Loucy (cell line): ENCODE measurements around the gene ITGB5.
A peak's percentile ranks its signal among the peaks of the same experiment; 100 is the strongest.

Experiments used
- H2AFZ ChIP-seq: fragments of 200-600 bp; sonication (generic); 2 replicates; pipeline ENCODE4 v1.6.0; 2016; ENCODE audit warnings: antibody characterized with exemption, mild to moderate bottlenecking, low read length, moderate library complexity
- H3F3A ChIP-seq: fragments of 200-600 bp; 2 replicates; pipeline ENCODE4 v1.6.0; 2016; ENCODE audit warnings: antibody characterized with exemption, low read depth, mild to moderate bottlenecking
- H3K27me3 ChIP-seq: fragments of 200-600 bp; sonication (generic); 2 replicates; pipeline ENCODE4 v1.6.1; 2014; ENCODE audit warnings: low read length, mild to moderate bottlenecking; ENCODE audit not compliant: insufficient read depth, poor library complexity, severe bottlenecking
- H3K36me3 ChIP-seq: fragments of 200-600 bp; sonication (generic); 2 replicates; pipeline ENCODE4 v1.6.1; 2016; ENCODE audit warnings: low read length; ENCODE audit not compliant: insufficient read depth
- H3K4me1 ChIP-seq: fragments of 200-600 bp; sonication (generic); 2 replicates; pipeline ENCODE4 v1.5.1; 2014; ENCODE audit warnings: low read length, mild to moderate bottlenecking; ENCODE audit not compliant: insufficient read depth, poor library complexity, severe bottlenecking
- H3K4me2 ChIP-seq: fragments of 200-600 bp; sonication (generic); 2 replicates; pipeline ENCODE4 v1.6.0; 2014; ENCODE audit warnings: antibody characterized with exemption, low read length, low read depth, mild to moderate bottlenecking; ENCODE audit not compliant: poor library complexity, severe bottlenecking
- H3K4me3 ChIP-seq: fragments of 200-600 bp; sonication (generic); 2 replicates; pipeline ENCODE4 v1.5.1; 2014; ENCODE audit warnings: low read length, mild to moderate bottlenecking, mixed read lengths; ENCODE audit not compliant: poor library complexity, severe bottlenecking
- H3K79me2 ChIP-seq: fragments of 200-600 bp; sonication (generic); 2 replicates; pipeline ENCODE4 v1.6.1; 2014; ENCODE audit warnings: low read length; ENCODE audit not compliant: insufficient read depth
- H3K9ac ChIP-seq: fragments of 200-600 bp; sonication (generic); 2 replicates; pipeline ENCODE4 v1.6.0; 2014; ENCODE audit warnings: mild to moderate bottlenecking, low read depth, low read length, moderate library complexity; ENCODE audit not compliant: poor library complexity, severe bottlenecking
- H3K9me2 ChIP-seq: fragments of 200-600 bp; sonication (generic); replicated peaks from 2 replicates; pipeline ENCODE4 v1.6.1; 2016; ENCODE audit warnings: low read depth, low read length, mixed read lengths
- H3K9me3 ChIP-seq: fragments of 200-600 bp; sonication (generic); 2 replicates; pipeline ENCODE4 v1.6.1; 2014; ENCODE audit warnings: mild to moderate bottlenecking, antibody characterized with exemption, low read length, low read depth; ENCODE audit not compliant: insufficient read depth
- H4K20me1 ChIP-seq: fragments of 200-600 bp; sonication (generic); 2 replicates; pipeline ENCODE4 v1.6.0; 2014; ENCODE audit warnings: antibody characterized with exemption, low read length, mild to moderate bottlenecking; ENCODE audit not compliant: insufficient read depth, poor library complexity, severe bottlenecking
- CTCF ChIP-seq: fragments of 200-600 bp; sonication (generic); conservative IDR thresholded peaks from 2 replicates; pipeline ENCODE4 v1.5.1; 2014; ENCODE audit warnings: mild to moderate bottlenecking, antibody characterized with exemption, low read length
- EZH2phosphoT487 ChIP-seq: fragments of 200-600 bp; IDR thresholded peaks from 2 replicates; pipeline ENCODE4 v1.6.1; 2018; ENCODE audit warnings: antibody characterized with exemption, mild to moderate bottlenecking, moderate library complexity, borderline replicate concordance

Gene ITGB5

GRCh38 chr3:124926426-124927101 lies 39.4 kb upstream of the ITGB5 start:
- Histone ChIP-seq H3K9me3 (no peaks in the 10 kb centered on the region), H3F3A (no peaks in the 10 kb centered on the region), H3K9ac (no peak overlapping the region), H2AFZ (no peak overlapping the region), H3K36me3 (no peaks in the 10 kb centered on the region), H3K4me3 (no peak overlapping the region), H3K9me2 (no peaks in the 10 kb centered on the region), H3K79me2 (no peaks in the 10 kb centered on the region), H3K27me3 (no peaks in the 10 kb centered on the region), H3K4me2 (no peak overlapping the region), H3K4me1 (no peaks in the 10 kb centered on the region), H4K20me1 (no peaks in the 10 kb centered on the region)
- no peak for TF ChIP-seq CTCF
- TF ChIP-seq EZH2phosphoT487 = no peak

DNA sequence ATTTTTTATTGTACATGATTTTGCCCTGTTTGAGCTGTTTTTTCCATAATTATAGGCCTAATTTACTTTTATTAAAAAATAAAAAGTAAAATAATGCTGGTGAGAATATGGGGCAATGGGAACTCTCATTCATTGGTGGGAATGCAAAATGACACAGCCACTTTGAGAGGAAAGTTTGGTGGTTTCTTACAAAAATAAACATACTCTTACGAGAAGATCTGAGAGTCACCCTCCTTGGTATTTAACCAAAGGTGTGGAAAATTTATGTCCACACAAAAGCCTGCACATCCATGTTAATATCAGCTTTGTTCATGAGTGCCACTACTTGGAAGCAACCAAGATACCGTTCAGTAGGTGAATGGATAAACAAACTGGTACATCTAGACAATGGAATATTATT lies 37.6 kb upstream of the ITGB5 start:
- no peak overlapping the region for H3K9ac ChIP-seq
- H3K79me2 ChIP-seq = no peaks in the 10 kb centered on the region
- H2AFZ ChIP-seq = no peak overlapping the region
- no peak overlapping the region for H3K4me3 ChIP-seq
- no peaks in the 10 kb centered on the region for H3K27me3 ChIP-seq
- H3K9me2 ChIP-seq = no peaks in the 10 kb centered on the region
- no peaks in the 10 kb centered on the region for H3F3A ChIP-seq
- H3K9me3 ChIP-seq = no peaks in the 10 kb centered on the region
- no peaks in the 10 kb centered on the region for H4K20me1 ChIP-seq
- H3K36me3 ChIP-seq = no peaks in the 10 kb centered on the region
- H3K4me1 ChIP-seq = no peaks in the 10 kb centered on the region
- no peak overlapping the region for H3K4me2 ChIP-seq
- TF ChIP-seq CTCF (no peak), EZH2phosphoT487 (no peak)

DNA sequence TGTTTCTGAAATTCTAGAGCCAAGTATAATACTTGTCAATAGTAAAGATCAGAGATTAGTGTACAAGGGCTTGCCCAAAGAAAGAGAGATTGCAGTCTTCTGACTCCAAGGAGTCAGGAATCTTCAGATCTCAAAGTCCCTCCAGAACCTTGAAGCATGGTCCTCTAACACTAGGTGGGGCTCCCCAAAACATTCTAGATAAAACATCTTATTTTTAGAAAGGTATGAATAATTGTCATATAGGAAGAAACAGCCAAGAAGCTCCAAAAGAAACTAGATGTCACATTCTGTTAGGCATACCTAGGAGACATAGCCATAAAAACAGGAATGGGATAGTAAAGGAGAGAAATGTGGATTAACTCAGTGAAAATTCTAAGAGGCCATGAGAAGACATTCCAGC lies 36.7 kb upstream of the ITGB5 start:
- no peak overlapping the region for H3K4me2 ChIP-seq
- H3K9me2 ChIP-seq = no peaks in the 10 kb centered on the region
- H3K36me3 ChIP-seq = no peaks in the 10 kb centered on the region
- H2AFZ ChIP-seq = no peak overlapping the region
- no peaks in the 10 kb centered on the region for H3K4me1 ChIP-seq
- no peaks in the 10 kb centered on the region for H4K20me1 ChIP-seq
- H3K9me3 ChIP-seq = no peaks in the 10 kb centered on the region
- H3K4me3 ChIP-seq = no peak overlapping the region
- H3K79me2 ChIP-seq = no peaks in the 10 kb centered on the region
- no peaks in the 10 kb centered on the region for H3K27me3 ChIP-seq
- no peaks in the 10 kb centered on the region for H3F3A ChIP-seq
- peak; percentile 38 for TF ChIP-seq CTCF
- TF ChIP-seq EZH2phosphoT487 = no peak
- no peak overlapping the region for H3K9ac ChIP-seq
